Neuronal stem cell (in vitro differentiated cells): ENCODE data around the gene PKP4.

Experiments
- DNase-seq: peaks from one replicate; pipeline ENCODE4 v3.0.0-alpha.2; 2013; ENCODE audit warnings: low spot score
- H2AFZ ChIP-seq: one replicate; pipeline ENCODE4 v1.6.1; 2013; ENCODE audit warnings: mild to moderate bottlenecking, low read length, inconsistent platforms
- H2AK5ac ChIP-seq: 2 replicates; pipeline ENCODE4 v1.6.1; 2013; ENCODE audit warnings: low read depth, mild to moderate bottlenecking, inconsistent platforms, low read length, moderate library complexity, mixed read lengths
- H2BK120ac ChIP-seq: 2 replicates; pipeline ENCODE4 v1.6.1; 2013; ENCODE audit warnings: low read depth, mild to moderate bottlenecking, inconsistent platforms, low read length, moderate library complexity, mixed read lengths
- H2BK12ac ChIP-seq: one replicate; pipeline ENCODE4 v1.6.1; 2013; ENCODE audit warnings: low read length, inconsistent platforms
- H2BK15ac ChIP-seq: 2 replicates; pipeline ENCODE4 v1.6.1; 2013; ENCODE audit warnings: mild to moderate bottlenecking, low read length, inconsistent platforms, mixed read lengths
- H2BK5ac ChIP-seq: one replicate; pipeline ENCODE4 v1.6.1; 2013; ENCODE audit warnings: inconsistent platforms, mild to moderate bottlenecking, low read length, moderate library complexity
- H3K14ac ChIP-seq: one replicate; pipeline ENCODE4 v1.6.1; 2013; ENCODE audit warnings: low read length, inconsistent platforms
- H3K18ac ChIP-seq: 2 replicates; pipeline ENCODE4 v1.6.1; 2013; ENCODE audit warnings: low read length, inconsistent platforms
- H3K23ac ChIP-seq: 2 replicates; pipeline ENCODE4 v1.6.1; 2013; ENCODE audit warnings: low read depth, mild to moderate bottlenecking, mixed read lengths, low read length, inconsistent platforms; ENCODE audit not compliant: poor library complexity
- H3K27ac ChIP-seq: replicated peaks from 3 replicates; pipeline ENCODE4 v1.5.1; 2013; ENCODE audit warnings: low read length, inconsistent platforms
- H3K27me3 ChIP-seq, 3 experiments: 2 replicates each; pipeline ENCODE4 v1.6.1; 2013; ENCODE audit warnings: low read length in 3 of 3, mild to moderate bottlenecking in 2 of 3, inconsistent platforms in 1 of 3, low read depth in 1 of 3, mixed read lengths in 1 of 3, moderate library complexity in 1 of 3; ENCODE audit not compliant: control insufficient read depth in 3 of 3, insufficient read depth in 3 of 3
- H3K36me3 ChIP-seq, 2 donors: replicated peaks in 1 of 2; 2 replicates each; pipeline ENCODE4 v1.6.1; 2013; ENCODE audit warnings: low read length in 2 of 2; ENCODE audit not compliant: control insufficient read depth in 2 of 2, insufficient read depth in 2 of 2
- H3K4ac ChIP-seq: 2 replicates; pipeline ENCODE4 v1.6.1; 2013; ENCODE audit warnings: inconsistent platforms, mild to moderate bottlenecking, low read length, moderate library complexity
- H3K4me1 ChIP-seq, 2 donors: 1 replicate in 1 of 2; 2 replicates in 1 of 2; pipeline ENCODE4 v1.6.1; 2013; ENCODE audit warnings: low read length in 2 of 2, low read depth in 1 of 2; ENCODE audit not compliant: control insufficient read depth in 2 of 2, insufficient read depth in 1 of 2
- H3K4me2 ChIP-seq: one replicate; pipeline ENCODE4 v1.6.1; 2013; ENCODE audit warnings: mild to moderate bottlenecking, low read length, inconsistent platforms; ENCODE audit not compliant: insufficient read depth, poor library complexity, severe bottlenecking
- H3K4me3 ChIP-seq, 2 donors: 2 replicates each; pipeline ENCODE4 v1.5.1; 2013; ENCODE audit warnings: low read length in 2 of 2, mild to moderate bottlenecking in 2 of 2, inconsistent platforms in 1 of 2, moderate library complexity in 1 of 2
- H3K79me1 ChIP-seq: one replicate; pipeline ENCODE4 v1.6.1; 2013; ENCODE audit warnings: low read depth, mild to moderate bottlenecking, inconsistent platforms, low read length, moderate library complexity
- H3K9ac ChIP-seq: one replicate; pipeline ENCODE4 v1.6.1; 2013; ENCODE audit warnings: mild to moderate bottlenecking, low read depth, low read length, inconsistent platforms; ENCODE audit not compliant: poor library complexity
- H3K9me3 ChIP-seq, 2 donors: replicated peaks in 1 of 2; 2 replicates each; pipeline versions ENCODE3 to v1.6.1; 2013; ENCODE audit warnings: low read length in 2 of 2, mild to moderate bottlenecking in 2 of 2, inconsistent platforms in 1 of 2, low read depth in 1 of 2, mixed read lengths in 1 of 2, moderate library complexity in 1 of 2; ENCODE audit not compliant: control insufficient read depth in 2 of 2, insufficient read depth in 1 of 2
- H4K8ac ChIP-seq: one replicate; pipeline ENCODE4 v1.6.1; 2013; ENCODE audit warnings: low read depth, mild to moderate bottlenecking, inconsistent platforms, low read length, moderate library complexity
- H4K91ac ChIP-seq: one replicate; pipeline ENCODE4 v1.6.1; 2013; ENCODE audit warnings: low read length, low read depth, mild to moderate bottlenecking, inconsistent platforms; ENCODE audit not compliant: poor library complexity
- WGBS, 2 donors: extraction: QIAGEN DNeasy Blood & Tissue Kit; methylation state at CpG; one replicate each; pipeline ENCODE4 v1.1.7; 2013; ENCODE audit warnings: missing lambda C conversion rate in 2 of 2, mixed read lengths in 1 of 2; ENCODE audit not compliant: insufficient read length in 2 of 2, insufficient replicate concordance in 1 of 2; ENCODE audit errors: extremely low coverage in 2 of 2; 5-methylcytosine and 5-hydroxymethylcytosine counted together

PKP4 gene

GRCh38 chr2:158513841-158514240 lies 57.1 kb downstream of the PKP4 start:
- no peaks in the 10 kb centered on the region for H3K4me1 ChIP-seq
- H2BK12ac ChIP-seq: no peak overlapping the region
- H3K36me3 ChIP-seq: peaks cover 1 to 6% of the 10 kb centered on the region in 2 donors
- no peaks in the 10 kb centered on the region for H3K9me3 ChIP-seq
- no peaks in the 10 kb centered on the region for H3K27me3 ChIP-seq
- DNase-seq: no peak
- H3K23ac ChIP-seq: no peak overlapping the region
- H3K79me1 ChIP-seq: peaks cover 4% of the 10 kb centered on the region
- no peak overlapping the region for H4K91ac ChIP-seq
- H3K14ac ChIP-seq: no peak overlapping the region
- no peak overlapping the region for H2AFZ ChIP-seq
- no peak overlapping the region for H2BK15ac ChIP-seq
- H3K4me3 ChIP-seq: no peak overlapping the region
- no peak overlapping the region for H2BK5ac ChIP-seq
- no peak overlapping the region for H3K4me2 ChIP-seq
- no CpG with 5 or more reads among the region's 5 CpGs for WGBS, 2 donors
- H2AK5ac ChIP-seq: no peak overlapping the region
- H3K4ac ChIP-seq: no peak overlapping the region
- no peak overlapping the region for H4K8ac ChIP-seq
- no peak overlapping the region for H3K18ac ChIP-seq
- no peak overlapping the region for H2BK120ac ChIP-seq
- no peak overlapping the region for H3K9ac ChIP-seq
- H3K27ac ChIP-seq: no peak overlapping the region

GRCh38 chr2:158518084-158518483 lies 61.3 kb downstream of the PKP4 start:
- DNase-seq: no peak
- Histone ChIP-seq H3K4me1 (no peaks in the 10 kb centered on the region), H3K23ac (no peak overlapping the region), H3K9ac (no peak overlapping the region), H3K18ac (no peak overlapping the region), H2AK5ac (no peak overlapping the region), H4K91ac (no peak overlapping the region), H3K9me3 (peaks cover 0 to 6% of the 10 kb centered on the region in 2 donors), H3K27ac (no peak overlapping the region), H4K8ac (no peak overlapping the region), H2BK120ac (no peak overlapping the region), H3K4me2 (no peak overlapping the region), H3K79me1 (no peaks in the 10 kb centered on the region), H3K4me3 (no peak overlapping the region), H2AFZ (no peak overlapping the region), H3K4ac (no peak overlapping the region), H3K36me3 (peaks cover 0 to 5% of the 10 kb centered on the region in 2 donors), H3K14ac (no peak overlapping the region), H2BK5ac (no peak overlapping the region), H3K27me3 (no peaks in the 10 kb centered on the region), H2BK12ac (no peak overlapping the region), H2BK15ac (no peak overlapping the region)
- no CpG with 5 or more reads among the region's 3 CpGs for WGBS, 2 donors

- no peak overlapping the region for H2AFZ ChIP-seq
- no peak overlapping the region for H3K14ac ChIP-seq
- no peak for DNase-seq
- H2BK120ac ChIP-seq: no peak overlapping the region
- no peaks in the 10 kb centered on the region for H3K79me1 ChIP-seq
- no peak overlapping the region for H3K18ac ChIP-seq
- no peak overlapping the region for H3K23ac ChIP-seq
- H2AK5ac ChIP-seq: no peak overlapping the region
- no peak overlapping the region for H4K91ac ChIP-seq
- no peak overlapping the region for H4K8ac ChIP-seq
- H2BK12ac ChIP-seq: no peak overlapping the region
- no peak overlapping the region for H3K4me2 ChIP-seq
- H3K4me3 ChIP-seq: no peak overlapping the region
- peaks cover 0 to 6% of the 10 kb centered on the region in 2 donors for H3K9me3 ChIP-seq
- no peaks in the 10 kb centered on the region for H3K4me1 ChIP-seq
- H2BK15ac ChIP-seq: no peak overlapping the region
- no peak overlapping the region for H3K27ac ChIP-seq
- no peaks in the 10 kb centered on the region for H3K36me3 ChIP-seq
- H3K9ac ChIP-seq: no peak overlapping the region
- H2BK5ac ChIP-seq: no peak overlapping the region
- no peaks in the 10 kb centered on the region for H3K27me3 ChIP-seq
- WGBS, 2 donors: no CpG with 5 or more reads among the region's 2 CpGs
- no peak overlapping the region for H3K4ac ChIP-seq
These were observed 62.7 kb downstream of the PKP4 start for GRCh38 chr2:158519481-158519880.

GRCh38 chr2:158529379-158530259 lies 72.9 kb downstream of the PKP4 start:
- no CpG with 5 or more reads among the region's 4 CpGs for WGBS, 2 donors
- no peak overlapping the region for H3K18ac ChIP-seq
- H3K27me3 ChIP-seq: no peaks in the 10 kb centered on the region
- no peaks in the 10 kb centered on the region for H3K79me1 ChIP-seq
- no peak overlapping the region for H2BK12ac ChIP-seq
- no peak overlapping the region for H2BK120ac ChIP-seq
- no peak overlapping the region for H2BK5ac ChIP-seq
- no peaks in the 10 kb centered on the region for H3K4me1 ChIP-seq
- no peak overlapping the region for H3K27ac ChIP-seq
- H3K4me3 ChIP-seq: no peak overlapping the region
- no peak overlapping the region for H3K4me2 ChIP-seq
- no peak overlapping the region for H2BK15ac ChIP-seq
- no peak overlapping the region for H4K8ac ChIP-seq
- H3K36me3 ChIP-seq: peaks cover 2 to 6% of the 10 kb centered on the region in 2 donors
- no peak overlapping the region for H3K9ac ChIP-seq
- no peak overlapping the region for H2AFZ ChIP-seq
- no peak overlapping the region for H4K91ac ChIP-seq
- H2AK5ac ChIP-seq: no peak overlapping the region
- no peak overlapping the region for H3K4ac ChIP-seq
- no peak overlapping the region for H3K14ac ChIP-seq
- H3K23ac ChIP-seq: no peak overlapping the region
- no peak for DNase-seq
- no peaks in the 10 kb centered on the region for H3K9me3 ChIP-seq
